Activated CD4-positive, alpha-beta T cell treated with anti-CD3 and anti-CD28 coated beads, Interleukin-2, amount 50 U/mL, for 1 hour (primary cell): ENCODE data around the gene ZPR1.
"Not testable (repeated sequence)": the region's sequence is repeated elsewhere in the genome, so short reads cannot be mapped to it uniquely, and the experiment has no call there.

ENCODE experiments used
- DNase-seq: peaks from one replicate; pipeline ENCODE4 v3.0.0-alpha.2; 2020

Gene ZPR1

GRCh38 chr11:116823031-116823843 lies 35.4 kb upstream of the ZPR1 start, which contains the start of gene APOA4:
APOA4 (minus strand) TSS chr11:116823304; CDS start chr11:116823191, 113 bp downstream.
- DNase-seq: no peak

- DNase-seq: no peak
Measured at GRCh38 chr11:116822575-116822974, 34.8 kb upstream of the ZPR1 start.

GRCh38 chr11:116821050-116821918 lies 33.5 kb upstream of the ZPR1 start:
- DNase-seq: no peak

- no peak for DNase-seq
Measured at GRCh38 chr11:116819049-116819448, 31.2 kb upstream of the ZPR1 start.

- no peak for DNase-seq
Measured at GRCh38 chr11:116814502-116814901, 26.7 kb upstream of the ZPR1 start.

GRCh38 chr11:116813781-116814471 lies 26.1 kb upstream of the ZPR1 start:
- no peak for DNase-seq

- DNase-seq: no peak
Measured at GRCh38 chr11:116813170-116813569, 25.3 kb upstream of the ZPR1 start.

GRCh38 chr11:116812109-116812508 lies 24.3 kb upstream of the ZPR1 start:
- DNase-seq: no peak

GRCh38 chr11:116811194-116811593 lies 23.4 kb upstream of the ZPR1 start:
- DNase-seq: no peak

- DNase-seq: no peak
Measured at GRCh38 chr11:116808262-116809175, 20.7 kb upstream of the ZPR1 start.

- no peak for DNase-seq
Measured at GRCh38 chr11:116807601-116808261, 19.9 kb upstream of the ZPR1 start.

GRCh38 chr11:116804001-116804400 lies 16.2 kb upstream of the ZPR1 start:
- DNase-seq: no peak

- not testable (repeated sequence) for DNase-seq
Measured at GRCh38 chr11:116801662-116802061, 13.8 kb upstream of the ZPR1 start.

- no peak for DNase-seq
Measured at GRCh38 chr11:116800610-116801009, 12.8 kb upstream of the ZPR1 start.

GRCh38 chr11:116798368-116798767 lies 10.5 kb upstream of the ZPR1 start:
- DNase-seq: no peak

- DNase-seq: no peak
Measured at GRCh38 chr11:116797816-116798215, 10.0 kb upstream of the ZPR1 start.

GRCh38 chr11:116796548-116796947 lies 8.7 kb upstream of the ZPR1 start:
- no peak for DNase-seq

GRCh38 chr11:116794851-116795250 lies 7.0 kb upstream of the ZPR1 start:
- DNase-seq: no peak

GRCh38 chr11:116793772-116794097 lies 5.9 kb upstream of the ZPR1 start:
- no peak for DNase-seq

GRCh38 chr11:116792869-116793771 lies 5.3 kb upstream of the ZPR1 start:
- no peak for DNase-seq
